Subcutaneous adipose tissue (tissue), 4 donors: ENCODE measurements around the gene PPARGC1A. TPM values are rescaled to one million over a fixed set of nuclear protein-coding genes. Genes with fewer than 3 reads are reported as not detected.

Experiments used
- CTCF ChIP-seq: fragments of 450-650 bp; IDR thresholded peaks from one replicate; pipeline ENCODE4 v1.5.1; 2016; ENCODE audit warnings: low read depth, mild to moderate bottlenecking, control low read depth, antibody characterized with exemption, moderate library complexity
- total RNA-seq, 4 donors: library from RNA; depleted of rRNA; stranded (reverse); fragments of >200 nt; gene quantifications; one replicate each; pipeline ENCODE4 v1.1.0, GENCODE V29; 2016

The PPARGC1A gene
- total RNA-seq, 4 donors from 2014 or later: 4.2 to 15.3 (median 4.7) TPM

GRCh38 chr4:23909671-23910070 is 19.8 kb upstream of the PPARGC1A start:
- no peak for TF ChIP-seq CTCF

- no peak for TF ChIP-seq CTCF
These were observed 17.0 kb upstream of the PPARGC1A start for GRCh38 chr4:23906839-23907238.

- no peak for TF ChIP-seq CTCF
These were observed 14.8 kb upstream of the PPARGC1A start for GRCh38 chr4:23904639-23905071.

- no peak for TF ChIP-seq CTCF
These were observed 14.1 kb upstream of the PPARGC1A start for GRCh38 chr4:23903859-23904438.

- TF ChIP-seq CTCF: no peak
These were observed 12.5 kb upstream of the PPARGC1A start for GRCh38 chr4:23902222-23902804.

GRCh38 chr4:23900636-23901035 is 10.8 kb upstream of the PPARGC1A start:
- no peak for TF ChIP-seq CTCF

- no peak for TF ChIP-seq CTCF
These were observed 9.7 kb upstream of the PPARGC1A start for GRCh38 chr4:23899565-23899964.
